ENCODE results near the gene PDE4D. TPM values are rescaled to one million over a fixed set of nuclear protein-coding genes. Genes with fewer than 3 reads are reported as not detected.

PDE4D gene
- total and polyA plus RNA-seq, 2 of the 4 experiments (the other 2 are of a cell fraction): 1.4 to 7.9 TPM

DNA sequence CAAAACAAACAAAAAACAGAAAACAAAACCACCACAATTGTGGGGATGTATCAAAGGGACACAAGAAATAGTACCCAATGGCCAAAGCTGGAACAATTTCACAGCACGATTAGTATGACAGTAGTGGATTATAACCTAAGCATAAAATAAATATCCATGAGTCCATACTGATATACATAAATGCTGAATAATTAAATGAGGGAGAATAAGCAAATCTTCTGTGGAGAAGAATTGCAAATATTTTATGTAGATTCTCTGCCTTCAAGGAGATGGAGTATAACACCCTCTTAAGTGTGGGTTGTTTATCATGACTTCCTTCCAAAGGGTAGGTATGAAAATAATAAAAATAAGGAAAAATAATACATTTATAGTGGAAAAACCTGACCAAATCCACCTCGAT, 325.4 kb downstream of the PDE4D start:
- Histone ChIP-seq H3K79me1 (ENCODE audit: low read depth in 1 of 2, low read length in 2 of 2) (no peaks in the 10 kb centered on the region), H3K4me3 (ENCODE audit: insufficient read depth, low read depth, low read length) (no peak overlapping the region), H3K9ac (ENCODE audit: low read depth, low read length) (no peak overlapping the region), H2AK9ac (replicated peaks; ENCODE audit: low read depth, low read length, poor library complexity) (no peak overlapping the region), H3K4ac (ENCODE audit: low read depth, low read length) (no peak overlapping the region), H3K9me1 (ENCODE audit: insufficient read depth, low read length) (no peaks in the 10 kb centered on the region), H2BK20ac (ENCODE audit: low read depth, low read length) (no peak overlapping the region), H3K27ac (ENCODE audit: insufficient read depth, low read length) (no peak overlapping the region), H3K18ac (ENCODE audit: low read depth, low read length) (no peak overlapping the region), H4K8ac (ENCODE audit: low read depth in 2 of 2, low read length in 2 of 2) (no peak overlapping the region), H3K27me3 (ENCODE audit: control insufficient read depth, insufficient read depth, low read length) (no peaks in the 10 kb centered on the region), H3K56ac (ENCODE audit: extremely low read depth, insufficient read depth, low read length) (no peak overlapping the region), H4K91ac (ENCODE audit: insufficient read depth, low read depth, low read length) (no peak overlapping the region), H3K4me1 (ENCODE audit: control insufficient read depth, insufficient read depth, low read length) (no peaks in the 10 kb centered on the region), H2BK120ac (ENCODE audit: low read depth, low read length) (no peak overlapping the region), H2BK5ac (ENCODE audit: low read depth, low read length, poor library complexity, severe bottlenecking) (no peak overlapping the region), H4K20me1 (ENCODE audit: insufficient read depth, low read length) (no peaks in the 10 kb centered on the region), H2AK5ac (ENCODE audit: low read depth, low read length) (no peak overlapping the region), H3K4me2 (ENCODE audit: low read depth, low read length) (no peak overlapping the region), H3K36me3 (ENCODE audit: control insufficient read depth, insufficient read depth, low read length) (no peaks in the 10 kb centered on the region), H2AFZ (replicated peaks; ENCODE audit: low read length, poor library complexity) (no peak overlapping the region), H2BK15ac (ENCODE audit: low read depth, low read length) (no peak overlapping the region), H3K23ac (ENCODE audit: low read depth, low read length) (no peak overlapping the region), H4K5ac (ENCODE audit: low read depth, low read length) (no peak overlapping the region), H3K9me3 (ENCODE audit: control insufficient read depth, insufficient read depth, low read length) (no peaks in the 10 kb centered on the region), H3K14ac (replicated peaks; ENCODE audit: low read depth, low read length) (no peak overlapping the region)
- in situ Hi-C loops (cut with MboI; ENCODE audit: low sequenced_read_pairs): no loop called here
- ATAC-seq (ENCODE audit: low read depth) (no peak), DNase-seq (no peak)
- dilution Hi-C loops (cut with HindIII; ENCODE audit: low sequenced_read_pairs, unreplicated experiment): no loop called here
- WGBS, 2 experiments (ENCODE audit: extremely low coverage in 2 of 2, insufficient read length in 1 of 2): no CpG with 5 or more reads among the region's 2 CpGs
- TF ChIP-seq USF2 (IDR thresholded peaks at IDR 0.05; ENCODE audit: low read depth, low read length) (no peak), ELK1 (IDR thresholded peaks at IDR 0.05; ENCODE audit: borderline replicate concordance, low read depth, low read length) (no peak), RFX5 (IDR thresholded peaks at IDR 0.05; ENCODE audit: low read depth, low read length) (no peak), NFE2L2 (IDR thresholded peaks at IDR 0.05; ENCODE audit: low read depth, low read length) (no peak), SMC3 (IDR thresholded peaks at IDR 0.05; ENCODE audit: low read depth, low read length) (no peak), POLR2A (IDR thresholded peaks at IDR 0.05; ENCODE audit: low read depth, low read length) (no peak), BHLHE40 (IDR thresholded peaks at IDR 0.05; ENCODE audit: low read depth, low read length) (no peak)
- ChIA-PET CTCF (interaction anchor here (0.6 kb wide), 1 partner anchor 85 kb away, joined by 3 read pairs; no protein-coding TSS in a partner anchor), POLR2A (ENCODE audit: unreplicated experiment) (no interaction called here)
- intact Hi-C loops (cut with micrococcal nuclease): no loop called here
- BruUV-seq (replicated peaks): no TSS peak

Data from IMR-90 (cell line).